OCI-LY3 (cell line): ENCODE data around the gene MANSC4.

Source experiments
- CTCF ChIP-seq: fragments of 200-600, 300-600 bp; sonication (generic); IDR thresholded peaks from 2 replicates; pipeline ENCODE4 v1.5.1; 2014; ENCODE audit warnings: antibody characterized with exemption, low read length, low read depth
- EZH2phosphoT487 ChIP-seq: fragments of 200-600 bp; shearing (Covaris generic); IDR thresholded peaks from 2 replicates; pipeline ENCODE4 v1.6.1; 2018; ENCODE audit warnings: antibody characterized with exemption, mixed run types, low read depth

GRCh38 chr12:27779920-27780611 is at the start of gene MANSC4, which contains the start of gene KLHL42:
- TF ChIP-seq CTCF (no peak; the same call in 1 of the 2 replicates), EZH2phosphoT487 (no peak)
